K562 (cell line): ENCODE data around the gene GP1BB. TPM values are rescaled to one million over a fixed set of nuclear protein-coding genes. Genes with fewer than 3 reads are reported as not detected.

Experiments
- CBFA2T2 ChIP-seq: fragments of 450-650 bp; conservative IDR thresholded peaks from 2 replicates; pipeline ENCODE4 v1.6.1; 2017; ENCODE audit warnings: mild to moderate bottlenecking
- CBFA2T3 ChIP-seq: fragments of 450-650 bp; IDR thresholded peaks from 2 replicates; pipeline ENCODE4 v1.6.1; 2017
- CBX3 ChIP-seq, 2 experiments: IDR thresholded peaks; 1 replicate in 1 of 2; 2 replicates in 1 of 2; pipeline ENCODE4 v1.6.1; 2012; ENCODE audit warnings: inconsistent platforms in 2 of 2, low read length in 2 of 2, borderline replicate concordance in 1 of 2, control low read depth in 1 of 2
- MLX ChIP-seq, 2 experiments: fragments of 450-650 bp in 1 of 2; sonication (generic) in 1 of 2; formaldehyde crosslinking; conservative IDR thresholded peaks; 2 replicates each; pipeline versions ENCODE4 v1.4.0 to v1.8.1; 2020 to 2022; ENCODE audit warnings: mild to moderate bottlenecking in 1 of 2, missing genetic modification reagents in 1 of 2
- polyA plus RNA-seq, 8 experiments: library from polyadenylated mRNA; depleted of rRNA in 4 of 8; stranded (reverse) in 5 of 8; unstranded in 3 of 8; fragments of >200 nt; fragmentation: Nextera tagmentation in 2 of 8; fragmentation: Illumina TruSeq in 1 of 8; extraction: Ambion mirVana in 2 of 8; extraction: Trizol in 1 of 8; gene quantifications; 2 replicates each; pipeline versions ENCODE4 v1.2.1 to v1.2.3, GENCODE V29; 2011 to 2014; ENCODE audit warnings: inconsistent platforms in 1 of 8, missing spikeins in 1 of 8
- total RNA-seq, 7 experiments: library from RNA; depleted of rRNA in 6 of 7; stranded (reverse); fragments of >200 nt in 6 of 7; fragmentation: Illumina TruSeq in 2 of 7; extraction: Trizol in 2 of 7; gene quantifications; 2 replicates each; pipeline versions ENCODE4 v1.2.1 to v1.2.3, GENCODE V29; 2011 to 2021; ENCODE audit warnings: low replicate concordance in 1 of 7
- TF ChIP-seq, protein P1 (sequence below): fragments of 250-450 bp; sonication (Bioruptor Pico); IDR thresholded peaks from 2 replicates; pipeline ENCODE4 v1.4.0; 2020; ENCODE audit warnings: mild to moderate bottlenecking, moderate library complexity

Gene GP1BB
- total and polyA plus RNA-seq, 9 of the 15 experiments (the other 6 are each of a cell fraction or from before 2014, with no cell fraction given), result 0.69 to 162 (median 2.8) TPM

DNA sequence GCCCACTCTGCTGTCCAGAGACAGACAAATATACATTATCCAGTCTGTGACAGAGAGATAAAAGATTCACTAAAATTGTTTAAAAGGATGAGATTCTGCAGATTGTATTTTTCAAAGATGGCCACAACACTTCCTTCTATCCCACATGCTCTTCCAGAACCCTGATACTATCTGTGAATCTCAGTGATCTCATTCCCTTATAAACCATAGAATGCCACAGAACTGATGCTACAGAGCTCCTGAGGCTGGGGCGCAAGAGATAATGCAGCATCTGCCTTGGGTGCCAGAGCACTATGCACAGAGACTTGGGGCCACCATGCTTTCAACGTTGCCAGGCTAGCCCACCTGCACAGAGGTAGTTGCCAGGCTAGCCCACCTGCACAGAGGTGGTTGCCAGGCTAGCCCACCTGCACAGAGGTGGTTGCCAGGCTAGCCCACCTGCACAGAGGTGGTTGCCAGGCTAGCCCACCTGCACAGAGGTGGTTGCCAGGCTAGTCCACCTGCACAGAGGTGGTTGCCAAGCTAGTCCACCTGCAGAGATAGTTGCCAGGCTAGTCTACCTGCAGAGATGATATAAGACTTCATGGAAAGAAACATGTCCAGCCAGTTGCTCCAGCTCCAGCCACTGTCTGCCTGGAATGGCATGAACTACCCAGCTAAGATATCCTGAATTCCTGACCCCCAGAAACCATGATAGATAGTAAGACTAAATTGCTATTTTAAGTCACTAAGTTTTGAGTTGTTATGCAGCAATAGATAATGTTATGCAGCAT lies 26.6 kb upstream of the GP1BB start (continued):
- TF ChIP-seq, protein P1, sequence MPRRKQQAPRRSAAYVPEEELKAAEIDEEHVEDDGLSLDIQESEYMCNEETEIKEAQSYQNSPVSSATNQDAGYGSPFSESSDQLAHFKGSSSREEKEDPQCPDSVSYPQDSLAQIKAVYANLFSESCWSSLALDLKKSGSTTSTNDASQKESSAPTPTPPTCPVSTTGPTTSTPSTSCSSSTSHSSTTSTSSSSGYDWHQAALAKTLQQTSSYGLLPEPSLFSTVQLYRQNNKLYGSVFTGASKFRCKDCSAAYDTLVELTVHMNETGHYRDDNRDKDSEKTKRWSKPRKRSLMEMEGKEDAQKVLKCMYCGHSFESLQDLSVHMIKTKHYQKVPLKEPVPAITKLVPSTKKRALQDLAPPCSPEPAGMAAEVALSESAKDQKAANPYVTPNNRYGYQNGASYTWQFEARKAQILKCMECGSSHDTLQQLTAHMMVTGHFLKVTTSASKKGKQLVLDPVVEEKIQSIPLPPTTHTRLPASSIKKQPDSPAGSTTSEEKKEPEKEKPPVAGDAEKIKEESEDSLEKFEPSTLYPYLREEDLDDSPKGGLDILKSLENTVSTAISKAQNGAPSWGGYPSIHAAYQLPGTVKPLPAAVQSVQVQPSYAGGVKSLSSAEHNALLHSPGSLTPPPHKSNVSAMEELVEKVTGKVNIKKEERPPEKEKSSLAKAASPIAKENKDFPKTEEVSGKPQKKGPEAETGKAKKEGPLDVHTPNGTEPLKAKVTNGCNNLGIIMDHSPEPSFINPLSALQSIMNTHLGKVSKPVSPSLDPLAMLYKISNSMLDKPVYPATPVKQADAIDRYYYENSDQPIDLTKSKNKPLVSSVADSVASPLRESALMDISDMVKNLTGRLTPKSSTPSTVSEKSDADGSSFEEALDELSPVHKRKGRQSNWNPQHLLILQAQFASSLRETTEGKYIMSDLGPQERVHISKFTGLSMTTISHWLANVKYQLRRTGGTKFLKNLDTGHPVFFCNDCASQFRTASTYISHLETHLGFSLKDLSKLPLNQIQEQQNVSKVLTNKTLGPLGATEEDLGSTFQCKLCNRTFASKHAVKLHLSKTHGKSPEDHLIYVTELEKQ (CRISPR knock-in tag), result 0 out of 2 replicates have a peak, but pooled peaks have one; percentile 57
- TF ChIP-seq MLX (CRISPR knock-in tag; conservative IDR thresholded peaks at IDR 0.05), result 0 out of 4 replicates have a peak, but pooled peaks of 1 of the 2 experiments have one; percentile 3
- 0 out of 3 replicates have a peak, but pooled peaks of 1 of the 2 experiments have one; percentile 38 for TF ChIP-seq CBX3 (IDR thresholded peaks at IDR 0.05; ENCODE audit: borderline replicate concordance in 1 of 2, low read length in 2 of 2)
- peak; percentile 32 for TF ChIP-seq CBFA2T3
- peak; percentile 5; the same call in 1 of the 2 replicates for TF ChIP-seq CBFA2T2
- TF ChIP-seq, all 486 proteins: peak for 17
